GM21381 (cell line): ENCODE measurements around the gene SYNPO2.

Experiments
- ATAC-seq: cut with Tn5 transposase; IDR thresholded peaks from one replicate; pipeline ENCODE4 v1.9.1; 2021; ENCODE audit warnings: mild to moderate bottlenecking, moderate library complexity; ENCODE audit not compliant: unreplicated experiment

SYNPO2 gene

DNA sequence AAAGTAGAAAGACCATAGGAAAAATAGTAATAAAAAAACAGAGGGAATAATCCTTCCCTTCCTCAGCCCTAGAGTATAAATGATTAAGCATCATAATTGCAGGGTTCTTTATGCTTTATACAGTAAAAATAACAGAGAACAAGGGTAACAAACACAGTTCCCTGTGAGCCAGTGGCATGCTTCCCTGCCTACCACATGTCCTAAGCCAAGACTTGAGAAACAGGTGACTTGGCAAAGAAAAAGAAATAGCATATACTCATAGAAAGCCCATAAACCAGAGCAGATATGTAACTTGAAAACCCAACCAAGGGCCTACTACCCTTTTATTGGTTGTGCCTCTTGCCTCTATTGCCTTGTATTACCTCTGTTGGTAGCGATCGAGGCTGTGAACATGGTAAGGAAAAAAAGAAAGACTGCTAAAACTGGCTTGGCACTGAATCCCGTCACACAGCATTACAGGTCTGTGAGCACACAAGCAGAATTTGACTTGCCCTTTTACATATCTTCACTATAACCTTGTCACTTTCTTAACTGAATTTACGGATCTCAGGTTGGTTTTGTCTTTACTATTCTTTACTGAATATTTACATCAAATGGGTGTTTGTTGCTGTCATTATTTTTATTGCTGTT is 216.1 kb downstream of the SYNPO2 start:
- no peak for ATAC-seq

DNA sequence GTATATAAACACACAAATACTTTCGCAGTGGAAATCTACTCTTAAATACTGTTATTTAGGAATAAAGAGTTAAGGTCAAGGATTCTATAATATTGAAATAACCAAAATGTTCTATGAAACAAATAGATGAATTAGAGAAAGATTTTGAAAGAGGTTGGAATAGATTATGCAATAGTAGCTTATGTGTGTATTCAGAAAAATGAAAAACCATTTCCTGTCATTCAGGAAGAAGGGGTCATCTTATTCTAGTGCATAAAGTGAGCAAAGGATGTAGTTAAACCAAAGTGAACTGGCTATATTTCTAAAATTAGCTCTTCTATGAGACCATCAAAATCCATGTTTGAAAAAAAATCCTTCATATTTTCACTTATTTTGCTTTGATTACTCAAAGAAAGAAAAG is 217.0 kb downstream of the SYNPO2 start:
- no peak for ATAC-seq

GRCh38 chr4:119106036-119107000 is 217.7 kb downstream of the SYNPO2 start:
- ATAC-seq: no peak

- no peak for ATAC-seq
Measured at GRCh38 chr4:119110121-119110520, 221.5 kb downstream of the SYNPO2 start.
